GM06990 (cell line): ENCODE measurements around the gene CCDC57.

ENCODE experiments used
- DNase-seq: peaks from one replicate; pipeline ENCODE4 v3.0.0-alpha.2; 2011; ENCODE audit not compliant: insufficient read length; ENCODE audit errors: extremely low read depth
- H3K27me3 ChIP-seq: replicated peaks from 2 replicates; pipeline ENCODE4 v1.6.0; 2011; ENCODE audit warnings: low read length; ENCODE audit not compliant: control insufficient read depth, insufficient read depth
- H3K36me3 ChIP-seq: 2 replicates; pipeline ENCODE4 v1.5.1; 2011; ENCODE audit warnings: low read length; ENCODE audit not compliant: control insufficient read depth, insufficient read depth
- H3K4me3 ChIP-seq: replicated peaks from 2 replicates; pipeline ENCODE4 v1.5.1; 2011; ENCODE audit warnings: low read depth, mild to moderate bottlenecking, control low read depth, low read length
- TF ChIP-seq, protein P1 (sequence below): IDR thresholded peaks from 2 replicates; pipeline ENCODE4 v1.5.1; 2011; ENCODE audit warnings: low read length, control low read depth, mild to moderate bottlenecking, inconsistent platforms; ENCODE audit not compliant: insufficient read depth, poor library complexity, severe bottlenecking

CCDC57 gene

DNA sequence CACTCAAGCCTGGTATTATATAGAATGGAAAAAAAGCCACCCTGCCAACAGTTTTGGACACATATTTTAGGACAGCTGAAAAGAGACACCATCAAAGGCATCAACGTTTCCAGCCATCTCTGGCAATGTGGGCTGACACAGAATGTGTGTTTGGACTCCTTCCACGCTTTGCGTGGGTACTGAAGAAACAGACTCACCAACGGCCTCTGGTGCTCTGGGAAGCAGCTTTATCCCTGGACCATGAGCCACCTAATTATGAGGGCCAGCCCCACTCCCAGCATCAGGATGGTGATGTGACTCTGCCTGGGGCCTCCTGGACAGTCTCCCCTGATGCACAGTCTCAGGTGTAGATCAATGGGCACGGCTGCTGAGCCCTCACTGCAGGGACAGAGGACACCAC lies 27.9 kb downstream of the CCDC57 start:
- no peaks in the 10 kb centered on the region; the same call in 1 of the 2 replicates for H3K36me3 ChIP-seq
- no peak for DNase-seq
- H3K27me3 ChIP-seq: no peaks in the 10 kb centered on the region
- no peak overlapping the region for H3K4me3 ChIP-seq
- TF ChIP-seq, protein P1, sequence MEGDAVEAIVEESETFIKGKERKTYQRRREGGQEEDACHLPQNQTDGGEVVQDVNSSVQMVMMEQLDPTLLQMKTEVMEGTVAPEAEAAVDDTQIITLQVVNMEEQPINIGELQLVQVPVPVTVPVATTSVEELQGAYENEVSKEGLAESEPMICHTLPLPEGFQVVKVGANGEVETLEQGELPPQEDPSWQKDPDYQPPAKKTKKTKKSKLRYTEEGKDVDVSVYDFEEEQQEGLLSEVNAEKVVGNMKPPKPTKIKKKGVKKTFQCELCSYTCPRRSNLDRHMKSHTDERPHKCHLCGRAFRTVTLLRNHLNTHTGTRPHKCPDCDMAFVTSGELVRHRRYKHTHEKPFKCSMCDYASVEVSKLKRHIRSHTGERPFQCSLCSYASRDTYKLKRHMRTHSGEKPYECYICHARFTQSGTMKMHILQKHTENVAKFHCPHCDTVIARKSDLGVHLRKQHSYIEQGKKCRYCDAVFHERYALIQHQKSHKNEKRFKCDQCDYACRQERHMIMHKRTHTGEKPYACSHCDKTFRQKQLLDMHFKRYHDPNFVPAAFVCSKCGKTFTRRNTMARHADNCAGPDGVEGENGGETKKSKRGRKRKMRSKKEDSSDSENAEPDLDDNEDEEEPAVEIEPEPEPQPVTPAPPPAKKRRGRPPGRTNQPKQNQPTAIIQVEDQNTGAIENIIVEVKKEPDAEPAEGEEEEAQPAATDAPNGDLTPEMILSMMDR: no peak

DNA sequence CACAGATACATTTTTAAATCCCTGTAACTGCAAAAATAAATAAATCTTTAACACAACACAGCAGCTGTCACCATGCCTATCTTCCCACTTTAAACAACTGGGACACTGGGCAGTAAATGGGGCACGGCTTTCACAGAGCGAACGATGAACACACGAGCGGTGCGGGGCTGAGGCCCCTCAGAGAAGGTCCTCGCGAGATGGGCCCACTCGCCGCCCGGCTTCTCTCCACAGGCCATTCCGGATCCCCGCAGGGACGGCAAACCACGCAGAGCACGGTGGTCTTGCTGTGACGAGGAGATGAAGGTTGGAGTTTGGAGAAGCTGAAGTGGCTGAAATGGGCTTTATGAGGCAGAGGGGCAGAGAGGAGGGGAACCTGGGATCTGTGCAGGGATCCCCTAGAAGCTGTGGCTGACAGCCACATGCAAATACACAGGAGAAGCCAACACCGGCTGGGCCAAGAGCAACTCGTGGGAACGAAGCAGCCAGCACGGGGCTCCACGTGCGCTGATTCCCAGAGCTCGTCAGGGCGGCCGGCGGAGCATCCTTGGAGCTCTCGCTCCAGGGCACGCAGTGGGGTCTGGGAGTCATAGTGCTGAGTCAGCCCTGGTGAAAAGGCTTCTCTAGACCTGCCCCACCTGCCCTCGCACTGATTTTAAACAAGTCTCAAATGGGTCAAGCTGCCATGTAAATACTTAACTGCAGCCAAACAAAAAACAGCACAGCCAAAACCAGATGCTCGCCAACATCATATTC lies 31.7 kb downstream of the CCDC57 start:
- no peaks in the 10 kb centered on the region; the same call in 1 of the 2 replicates for H3K36me3 ChIP-seq
- no peak overlapping the region for H3K4me3 ChIP-seq
- H3K27me3 ChIP-seq: no peaks in the 10 kb centered on the region
- TF ChIP-seq, protein P1: no peak
- DNase-seq: no peak

DNA sequence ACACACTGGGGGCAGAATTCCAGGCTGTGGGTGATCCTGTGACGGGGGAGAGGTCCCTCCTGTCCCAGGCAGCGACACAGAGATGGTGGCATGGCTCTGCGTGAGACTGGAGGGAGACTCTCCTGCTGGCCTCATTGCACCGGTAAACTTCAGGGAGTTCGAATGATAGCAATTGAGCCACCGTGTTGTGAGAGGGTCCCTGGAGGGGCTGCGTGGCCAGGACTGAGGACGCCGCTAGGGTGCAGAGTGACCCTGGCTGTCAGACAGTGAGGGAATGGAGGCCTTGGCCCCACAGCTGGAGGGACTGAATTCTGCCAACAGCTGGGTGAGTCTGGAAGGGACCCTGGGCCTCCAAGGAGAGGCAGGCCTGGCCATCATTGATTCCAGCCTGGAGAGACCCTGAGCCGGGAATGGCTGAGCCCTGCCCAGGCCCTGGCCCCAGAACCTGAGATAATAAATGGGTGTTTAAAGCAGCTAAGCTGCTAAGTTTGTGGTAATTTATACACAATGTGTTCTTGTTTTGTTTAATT lies 32.6 kb downstream of the CCDC57 start:
- no peaks in the 10 kb centered on the region for H3K27me3 ChIP-seq
- TF ChIP-seq, protein P1: no peak
- no peak for DNase-seq
- no peak overlapping the region for H3K4me3 ChIP-seq
- H3K36me3 ChIP-seq: no peaks in the 10 kb centered on the region; the same call in 1 of the 2 replicates

DNA sequence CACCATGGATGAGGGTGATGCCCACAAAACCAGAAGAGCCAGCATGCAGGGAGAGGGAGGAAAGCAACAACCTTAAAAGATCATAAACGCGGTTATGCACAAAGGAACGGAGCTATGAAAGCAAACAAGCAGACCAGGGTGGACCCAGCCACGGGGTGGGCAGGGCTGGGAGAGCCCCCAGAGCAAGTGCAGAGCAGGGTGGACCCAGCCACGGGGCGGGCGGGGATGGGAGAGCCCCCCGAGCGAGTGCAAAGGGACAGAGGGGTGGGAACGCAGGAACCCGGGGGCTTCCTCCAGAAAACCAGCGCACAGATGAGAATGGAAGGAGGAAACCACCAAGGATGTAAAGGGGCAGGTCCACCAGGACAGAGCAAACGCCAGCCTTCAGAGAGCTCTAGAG lies 33.2 kb downstream of the CCDC57 start:
- Histone ChIP-seq H3K36me3 (no peaks in the 10 kb centered on the region; the same call in 1 of the 2 replicates), H3K4me3 (no peak overlapping the region), H3K27me3 (no peaks in the 10 kb centered on the region)
- TF ChIP-seq, protein P1: no peak
- no peak for DNase-seq

DNA sequence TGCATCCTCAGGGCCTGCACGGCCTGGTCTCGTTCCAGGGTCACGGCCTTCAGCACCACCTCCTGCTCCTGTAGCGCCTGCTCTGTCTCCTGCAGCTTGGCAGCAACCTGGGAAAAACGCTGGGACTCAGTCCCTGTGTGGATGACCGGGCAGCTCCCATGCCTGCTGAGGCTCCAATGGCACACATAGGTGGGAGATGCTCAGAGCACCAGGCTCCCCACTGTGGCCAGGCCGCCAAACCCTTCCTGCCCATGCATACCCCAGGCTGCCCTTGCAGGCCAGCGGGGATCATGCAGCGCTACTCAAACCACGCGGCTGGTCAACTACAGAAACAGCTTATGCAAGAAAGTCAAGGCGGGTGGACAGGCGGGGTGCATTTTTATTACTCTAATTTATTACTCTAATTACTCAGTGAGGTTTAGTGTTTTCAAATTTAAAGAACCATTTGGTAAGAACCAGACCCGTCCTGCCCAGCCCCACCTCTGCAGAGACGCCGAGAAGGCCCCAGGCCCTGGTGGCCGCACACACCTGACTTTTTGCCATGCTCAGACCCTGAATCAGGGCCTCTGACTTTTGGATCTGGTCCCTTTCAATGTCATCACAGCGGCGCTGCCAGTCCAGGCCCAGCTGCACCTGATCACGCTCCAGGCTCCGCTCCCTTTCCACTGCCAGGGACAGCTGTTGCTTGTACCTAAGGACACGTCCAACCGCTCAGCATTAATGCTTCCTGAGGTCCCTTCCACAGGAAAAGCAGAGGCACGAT lies 34.0 kb downstream of the CCDC57 start:
- Histone ChIP-seq H3K4me3 (no peak overlapping the region), H3K36me3 (no peaks in the 10 kb centered on the region; the same call in 1 of the 2 replicates), H3K27me3 (no peaks in the 10 kb centered on the region)
- no peak for DNase-seq
- TF ChIP-seq, protein P1: no peak
